Caco-2 (cell line): ENCODE measurements around the gene ATP8A1. TPM values are rescaled to one million over a fixed set of nuclear protein-coding genes. Genes with fewer than 3 reads are reported as not detected.

ENCODE experiments used
- BruUV-seq: library from RNA; stranded (reverse); fragments of 400-500 nt; replicated peaks from 2 replicates; lab custom pipeline; 2021; lab: Mats Ljungman, UMichigan
- CTCF ChIA-PET: fragments of 300-600 bp; sonication (Branson Sonifier 250); formaldehyde crosslinking; loops from one replicate; lab custom pipeline; 2022; ENCODE audit warnings: antibody characterized with exemption; lab: Charles Lee
- POLR2A ChIA-PET: fragments of 300-600 bp; sonication (Branson Sonifier 250); formaldehyde crosslinking; loops from one replicate; lab custom pipeline; 2022; ENCODE audit warnings: antibody characterized with exemption; lab: Charles Lee
- DNase-seq, 2 experiments: peaks; one replicate each; pipeline versions ENCODE4 v3.0.0 to v3.0.0-alpha.2; 2020 to 2022
- H3K27me3 ChIP-seq: replicated peaks from 2 replicates; pipeline ENCODE4 v1.6.0; 2011; ENCODE audit warnings: low read length; ENCODE audit not compliant: control insufficient read depth, insufficient read depth
- H3K36me3 ChIP-seq: 2 replicates; pipeline ENCODE4 v1.5.1; 2011; ENCODE audit warnings: low read length; ENCODE audit not compliant: control insufficient read depth, insufficient read depth
- H3K4me1 ChIP-seq: fragments of 250-450 bp; sonication (Bioruptor Pico); 2 replicates; pipeline ENCODE4 v1.5.1; 2020; ENCODE audit warnings: mild to moderate bottlenecking
- H3K4me3 ChIP-seq: 2 replicates; pipeline ENCODE4 v1.5.1; 2011; ENCODE audit warnings: low read depth, mild to moderate bottlenecking, control low read depth, low read length
- H3K9me3 ChIP-seq: fragments of 250-450 bp; sonication (Bioruptor Pico); 2 replicates; pipeline ENCODE4 v1.5.1; 2020; ENCODE audit warnings: mild to moderate bottlenecking, moderate library complexity
- H3K27ac Mint-ChIP-seq: one replicate; pipeline ENCODE4 v1.8.0; 2022; ENCODE audit warnings: mixed read lengths; ENCODE audit not compliant: unreplicated experiment
- H3K27me3 Mint-ChIP-seq: one replicate; pipeline ENCODE4 v1.8.0; 2022; ENCODE audit warnings: mixed read lengths; ENCODE audit not compliant: insufficient read depth, unreplicated experiment
- H3K36me3 Mint-ChIP-seq: one replicate; pipeline ENCODE4 v1.8.0; 2022; ENCODE audit warnings: mild to moderate bottlenecking, mixed read lengths; ENCODE audit not compliant: insufficient read depth, unreplicated experiment
- H3K4me1 Mint-ChIP-seq: one replicate; pipeline ENCODE4 v1.8.0; 2022; ENCODE audit warnings: low read depth, mixed read lengths; ENCODE audit not compliant: unreplicated experiment
- H3K4me3 Mint-ChIP-seq: one replicate; pipeline ENCODE4 v1.8.0; 2022; ENCODE audit warnings: mild to moderate bottlenecking, moderate library complexity, mixed read lengths; ENCODE audit not compliant: unreplicated experiment
- H3K9me3 Mint-ChIP-seq: one replicate; pipeline ENCODE4 v1.8.0; 2022; ENCODE audit warnings: mixed read lengths; ENCODE audit not compliant: unreplicated experiment
- intact Hi-C: fragments of 100-400 bp; cut with micrococcal nuclease; formaldehyde crosslinking; loops from one replicate; pipeline ENCODE4 v1.10.0; 2022; ENCODE audit not compliant: unreplicated experiment
- total RNA-seq: library from RNA; stranded (reverse); gene quantifications from 2 replicates; pipeline ENCODE4 v1.2.3, GENCODE V29; 2022
- TF ChIP-seq, protein P1 (sequence below), 2 experiments: fragments of 200-600 bp in 1 of 2; IDR thresholded peaks; 1 replicate in 1 of 2; 2 replicates in 1 of 2; pipeline versions ENCODE4 v1.5.1 to v1.8.0; 2011 to 2022; ENCODE audit warnings: antibody characterized with exemption in 1 of 2, control low read depth in 1 of 2, inconsistent platforms in 1 of 2, low read depth in 1 of 2, low read length in 1 of 2, mild to moderate bottlenecking in 1 of 2, moderate library complexity in 1 of 2; ENCODE audit not compliant: insufficient read depth in 1 of 2, severe bottlenecking in 1 of 2, unreplicated experiment in 1 of 2

Gene ATP8A1
- total RNA-seq, 1 experiment from 2014 or later, result 9.3 TPM

- no peak overlapping the region for H3K27ac Mint-ChIP-seq
- intact Hi-C loops, result no loop called here
- no peak overlapping the region for H3K4me3 Mint-ChIP-seq
- Histone ChIP-seq H3K27me3 (no peaks in the 10 kb centered on the region), H3K9me3 (no peaks in the 10 kb centered on the region), H3K36me3 (no peaks in the 10 kb centered on the region), H3K4me1 (peaks cover 6% of the 10 kb centered on the region; the same call in 1 of the 2 replicates), H3K4me3 (no peak overlapping the region)
- TF ChIP-seq, protein P1, sequence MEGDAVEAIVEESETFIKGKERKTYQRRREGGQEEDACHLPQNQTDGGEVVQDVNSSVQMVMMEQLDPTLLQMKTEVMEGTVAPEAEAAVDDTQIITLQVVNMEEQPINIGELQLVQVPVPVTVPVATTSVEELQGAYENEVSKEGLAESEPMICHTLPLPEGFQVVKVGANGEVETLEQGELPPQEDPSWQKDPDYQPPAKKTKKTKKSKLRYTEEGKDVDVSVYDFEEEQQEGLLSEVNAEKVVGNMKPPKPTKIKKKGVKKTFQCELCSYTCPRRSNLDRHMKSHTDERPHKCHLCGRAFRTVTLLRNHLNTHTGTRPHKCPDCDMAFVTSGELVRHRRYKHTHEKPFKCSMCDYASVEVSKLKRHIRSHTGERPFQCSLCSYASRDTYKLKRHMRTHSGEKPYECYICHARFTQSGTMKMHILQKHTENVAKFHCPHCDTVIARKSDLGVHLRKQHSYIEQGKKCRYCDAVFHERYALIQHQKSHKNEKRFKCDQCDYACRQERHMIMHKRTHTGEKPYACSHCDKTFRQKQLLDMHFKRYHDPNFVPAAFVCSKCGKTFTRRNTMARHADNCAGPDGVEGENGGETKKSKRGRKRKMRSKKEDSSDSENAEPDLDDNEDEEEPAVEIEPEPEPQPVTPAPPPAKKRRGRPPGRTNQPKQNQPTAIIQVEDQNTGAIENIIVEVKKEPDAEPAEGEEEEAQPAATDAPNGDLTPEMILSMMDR (IDR thresholded peaks at IDR 0.05; ENCODE audit: insufficient read depth in 1 of 2, low read depth in 1 of 2, low read length in 1 of 2, severe bottlenecking in 1 of 2, unreplicated experiment in 1 of 2), result no peak
- DNase-seq, result no peak
- H3K4me1 Mint-ChIP-seq, result no peaks in the 10 kb centered on the region
- no peaks in the 10 kb centered on the region for H3K36me3 Mint-ChIP-seq
- BruUV-seq, result no TSS peak
- CTCF ChIA-PET, result no interaction called here
- POLR2A ChIA-PET, result no interaction called here
- no peaks in the 10 kb centered on the region for H3K9me3 Mint-ChIP-seq
- H3K27me3 Mint-ChIP-seq, result no peaks in the 10 kb centered on the region
These were observed 158.9 kb downstream of the ATP8A1 start for GRCh38 chr4:42498040-42498439.

- H3K4me3 ChIP-seq, result no peak overlapping the region
- intact Hi-C loops, result no loop called here
- TF ChIP-seq, protein P1 (IDR thresholded peaks at IDR 0.05; ENCODE audit: insufficient read depth in 1 of 2, low read depth in 1 of 2, low read length in 1 of 2, severe bottlenecking in 1 of 2, unreplicated experiment in 1 of 2), result no peak
- CTCF ChIA-PET, result no interaction called here
- no peaks in the 10 kb centered on the region for H3K36me3 Mint-ChIP-seq
- H3K4me1 Mint-ChIP-seq, result no peaks in the 10 kb centered on the region
- H3K4me1 ChIP-seq, result peaks cover 12% of the 10 kb centered on the region
- H3K36me3 ChIP-seq, result no peaks in the 10 kb centered on the region
- no peaks in the 10 kb centered on the region for H3K27me3 Mint-ChIP-seq
- H3K9me3 ChIP-seq, result no peaks in the 10 kb centered on the region
- no peak overlapping the region for H3K4me3 Mint-ChIP-seq
- no peaks in the 10 kb centered on the region for H3K27me3 ChIP-seq
- no TSS peak for BruUV-seq
- no peaks in the 10 kb centered on the region for H3K9me3 Mint-ChIP-seq
- no peak for DNase-seq
- H3K27ac Mint-ChIP-seq, result no peak overlapping the region
- POLR2A ChIA-PET, result no interaction called here
These were observed 159.6 kb downstream of the ATP8A1 start for GRCh38 chr4:42497142-42497910.

GRCh38 chr4:42492962-42493361 is 163.9 kb downstream of the ATP8A1 start:
- no peaks in the 10 kb centered on the region for H3K27me3 ChIP-seq
- Mint-ChIP-seq H3K4me1 (no peaks in the 10 kb centered on the region), H3K27me3 (no peaks in the 10 kb centered on the region), H3K9me3 (no peaks in the 10 kb centered on the region), H3K36me3 (no peaks in the 10 kb centered on the region), H3K4me3 (no peak overlapping the region), H3K27ac (peak overlapping the region; percentile 38)
- H3K4me1 ChIP-seq, result peaks cover 12% of the 10 kb centered on the region
- POLR2A ChIA-PET, result no interaction called here
- BruUV-seq, result no TSS peak
- DNase-seq, result peak; percentile 47 to 69
- no peaks in the 10 kb centered on the region for H3K36me3 ChIP-seq
- intact Hi-C loops, result no loop called here
- no peaks in the 10 kb centered on the region for H3K9me3 ChIP-seq
- TF ChIP-seq, protein P1 (IDR thresholded peaks at IDR 0.05; ENCODE audit: insufficient read depth in 1 of 2, low read depth in 1 of 2, low read length in 1 of 2, severe bottlenecking in 1 of 2, unreplicated experiment in 1 of 2), result no peak
- no peak overlapping the region for H3K4me3 ChIP-seq
- CTCF ChIA-PET, result no interaction called here
